Measurements from ENCODE around the gene ADGRG3. TPM values are rescaled to one million over a fixed set of nuclear protein-coding genes. Genes with fewer than 3 reads are reported as not detected.

The ADGRG3 gene
- total and polyA plus RNA-seq, 9 of the 15 experiments (the other 6 are each of a cell fraction or from before 2014, with no cell fraction given) = 0.09 to 0.52 (median 0.14) TPM; not detected in 3

- no peaks in the 10 kb centered on the region for H3K27me3 ChIP-seq (ENCODE audit: control insufficient read depth in 2 of 2, insufficient read depth in 2 of 2, low read length in 2 of 2)
- 0 out of 3 replicates have a peak, but pooled peaks have one; percentile 11 for ATAC-seq
- CTCF ChIA-PET (ENCODE audit: low intra/inter-chr PET ratio) = no interaction called here
Measured at GRCh38 chr16:57695680-57696069, 27.6 kb downstream of the ADGRG3 start.

More at GRCh38 chr16:57695680-57696069, 27.6 kb downstream of the ADGRG3 start:
- intact Hi-C loops (cut with micrococcal nuclease) = no loop called here
- Histone ChIP-seq H3K36me3 (ENCODE audit: control insufficient read depth, insufficient read depth, low read length) (no peaks in the 10 kb centered on the region), H4K20me1 (replicated peaks; ENCODE audit: control insufficient read depth, insufficient read depth, low read length) (no peaks in the 10 kb centered on the region), H3K4me3 (no peak overlapping the region), H3K4me1 (replicated peaks in 1 of 2; ENCODE audit: control insufficient read depth in 2 of 2, insufficient read depth in 2 of 2, low read length in 2 of 2) (peaks cover 33 to 47% of the 10 kb centered on the region in 2 experiments), H3K4me2 (ENCODE audit: insufficient read depth, low read length) (peak overlapping the region; percentile 80; the same call in 1 of the 2 replicates), H3K9me1 (ENCODE audit: control insufficient read depth, insufficient read depth, low read length) (no peaks in the 10 kb centered on the region), H3K9ac (ENCODE audit: insufficient read depth in 1 of 2, low read depth in 2 of 2, low read length in 2 of 2) (peak overlapping the region; percentile 10 to 45; a peak in 1 of 4 replicates), H3K79me2 (ENCODE audit: control insufficient read depth, insufficient read depth, low read length) (no peaks in the 10 kb centered on the region), H2AFZ (ENCODE audit: low read depth, low read length) (peak overlapping the region; percentile 3; the same call in 1 of the 2 replicates), H3K27ac (ENCODE audit: extremely low read depth, low read depth, low read length) (peak overlapping the region; percentile 5; the same call in 1 of the 3 replicates), H3K9me3 (replicated peaks; ENCODE audit: control insufficient read depth, insufficient read depth, low read depth, low read length) (0 out of 2 replicates have a peak, but pooled peaks cover 2% of the 10 kb centered on the region)
- no TSS peak for BruUV-seq (replicated peaks)
- FAIRE-seq (no peak), DNase-seq (ENCODE audit: extremely low read depth in 1 of 4, low spot score in 3 of 4) (peak in 1 of 4 experiments; percentile 48)
- TF ChIP-seq ZNF232 (CRISPR knock-in tag; IDR thresholded peaks at IDR 0.05) = no peak
- 0 out of 6 replicates have a peak, but pooled peaks of 1 of the 3 experiments have one; percentile 1 for TF ChIP-seq CTCF (IDR thresholded peaks at IDR 0.05 in 2 of 3, conservative IDR thresholded peaks at IDR 0.05 in 1 of 3; ENCODE audit: insufficient read depth in 2 of 3, low read depth in 1 of 3, low read length in 3 of 3)
- WGBS (ENCODE audit: insufficient coverage, low coverage, missing lambda C conversion rate) = 29% methylated on average over 5 of the region's 5 CpGs
- POLR2A ChIA-PET = interaction anchor here (0.5 to 1.5 kb wide), 2 partner anchors 40 to 42 kb away, joined by 3 to 4 read pairs; partner anchors contain the start of gene KATNB1
- in situ Hi-C loops (cut with MboI) = no loop called here
